ENCODE measurements around the gene LRRC8E.

Gene LRRC8E

DNA sequence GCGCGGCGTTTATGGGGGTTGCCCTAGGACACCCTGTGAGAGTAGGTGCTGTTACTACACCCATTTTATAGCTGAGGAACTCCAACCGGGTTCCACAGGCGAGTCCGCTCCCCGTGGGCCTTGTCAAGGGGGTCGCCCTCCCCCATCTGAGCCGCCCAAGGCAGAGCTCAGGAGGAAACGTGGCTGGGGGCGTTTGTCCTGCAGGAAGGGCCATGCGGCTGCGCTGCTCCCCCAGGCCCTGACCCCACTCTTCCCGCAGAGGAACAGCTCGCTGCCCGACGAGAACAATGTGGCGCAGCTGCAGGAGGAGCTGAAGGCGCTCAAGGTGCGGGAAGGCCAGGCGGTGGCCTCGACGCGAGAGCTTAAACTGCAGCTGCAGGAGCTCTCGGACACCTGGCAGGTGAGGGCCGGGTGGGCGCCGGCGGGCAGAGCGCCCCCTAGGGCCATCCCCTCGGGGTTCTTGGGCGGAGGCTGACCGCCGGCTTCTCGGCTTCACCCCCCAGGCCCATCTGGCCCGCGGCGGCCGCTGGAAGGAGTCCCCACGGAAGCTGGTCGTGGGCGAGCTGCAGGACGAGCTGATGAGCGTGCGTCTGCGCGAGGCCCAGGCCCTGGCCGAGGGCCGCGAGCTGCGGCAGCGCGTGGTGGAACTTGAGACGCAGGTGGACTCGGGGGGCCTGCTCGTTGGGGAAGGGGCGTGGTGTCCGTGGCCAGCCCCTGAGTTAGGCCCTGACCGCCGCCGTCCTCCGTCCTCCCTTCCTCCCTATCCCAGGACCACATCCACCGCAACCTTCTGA, 26.5 kb upstream of the LRRC8E start:
- no peaks in the 10 kb centered on the region for H3K27me3 Mint-ChIP-seq
- H3K36me3 Mint-ChIP-seq: peaks cover 1% of the 10 kb centered on the region
- H3K4me1 Mint-ChIP-seq: peaks cover 14% of the 10 kb centered on the region
- peak overlapping the region; percentile 73 for H3K4me3 Mint-ChIP-seq
- H3K9me3 Mint-ChIP-seq: no peaks in the 10 kb centered on the region
- no peak overlapping the region for H3K27ac Mint-ChIP-seq

DNA sequence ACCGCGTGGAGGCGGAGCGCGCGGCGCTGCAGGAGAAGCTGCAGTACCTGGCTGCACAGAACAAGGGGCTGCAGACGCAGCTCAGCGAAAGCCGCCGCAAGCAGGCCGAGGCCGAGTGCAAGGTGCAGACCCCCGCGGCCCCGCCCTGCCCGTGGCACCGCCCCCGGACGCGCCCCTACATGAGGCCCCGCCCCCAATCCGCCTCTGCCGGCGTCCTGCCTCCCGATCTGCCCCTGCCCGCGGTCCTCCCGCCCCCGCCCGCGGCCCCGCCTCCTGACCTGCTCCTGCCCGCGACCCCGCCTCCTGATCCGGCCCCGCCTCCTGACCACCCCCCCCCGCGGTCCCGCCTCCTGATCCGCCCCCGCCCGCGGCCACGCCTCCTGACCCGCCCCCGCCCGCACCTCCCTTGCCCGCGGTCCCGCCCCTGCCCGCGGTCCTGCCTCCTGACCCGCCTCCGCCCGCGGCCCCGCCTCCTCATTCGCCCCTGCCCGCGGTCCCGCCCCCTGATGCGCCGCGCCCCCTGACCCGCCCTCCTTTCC, 25.8 kb upstream of the LRRC8E start:
- Mint-ChIP-seq H3K36me3 (peaks cover 1% of the 10 kb centered on the region), H3K4me1 (peaks cover 14% of the 10 kb centered on the region), H3K27me3 (no peaks in the 10 kb centered on the region), H3K27ac (no peak overlapping the region), H3K9me3 (no peaks in the 10 kb centered on the region), H3K4me3 (peak overlapping the region; percentile 73)

DNA sequence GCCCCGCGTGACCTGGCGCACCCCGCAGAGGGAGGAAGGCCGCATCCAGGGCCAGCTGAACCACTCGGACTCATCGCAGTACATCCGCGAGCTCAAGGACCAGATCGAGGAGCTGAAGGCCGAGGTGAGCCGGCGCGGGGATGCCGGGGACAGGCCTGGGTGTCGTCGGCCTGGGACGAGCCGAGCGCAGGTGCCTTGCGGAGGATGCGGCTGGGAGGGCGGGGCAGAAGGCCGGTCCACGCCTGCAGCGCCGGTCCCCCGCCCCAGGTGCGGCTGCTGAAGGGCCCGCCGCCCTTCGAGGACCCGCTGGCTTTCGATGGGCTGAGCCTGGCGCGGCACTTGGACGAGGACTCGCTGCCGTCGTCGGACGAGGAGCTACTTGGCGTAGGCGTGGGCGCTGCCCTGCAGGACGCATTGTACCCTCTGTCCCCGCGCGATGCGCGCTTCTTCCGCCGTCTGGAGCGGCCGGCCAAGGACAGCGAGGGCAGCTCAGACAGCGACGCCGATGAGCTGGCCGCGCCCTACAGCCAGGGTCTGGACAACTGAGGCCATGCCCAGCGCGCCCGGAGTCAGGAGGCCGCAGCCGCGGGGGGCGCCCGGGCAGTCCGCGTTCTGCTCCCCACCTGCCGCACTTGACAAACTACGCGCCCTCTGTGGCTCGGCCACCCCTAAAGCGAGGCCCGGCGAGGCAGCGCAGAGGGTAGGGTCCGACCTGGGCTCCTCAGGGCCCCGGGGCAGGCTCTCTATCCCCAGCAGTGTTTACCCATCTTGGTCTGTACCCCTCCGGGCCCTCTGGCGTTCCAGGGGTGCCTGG, 24.9 kb upstream of the LRRC8E start:
- Mint-ChIP-seq H3K4me3 (peak overlapping the region; percentile 3), H3K27ac (no peak overlapping the region), H3K9me3 (no peaks in the 10 kb centered on the region), H3K36me3 (peaks cover 1% of the 10 kb centered on the region), H3K4me1 (peaks cover 14% of the 10 kb centered on the region), H3K27me3 (no peaks in the 10 kb centered on the region)

GRCh38 chr19:7863971-7864689, 24.2 kb upstream of the LRRC8E start:
- no peak overlapping the region for H3K27ac Mint-ChIP-seq
- no peaks in the 10 kb centered on the region for H3K27me3 Mint-ChIP-seq
- peaks cover 14% of the 10 kb centered on the region for H3K4me1 Mint-ChIP-seq
- peaks cover 1% of the 10 kb centered on the region for H3K36me3 Mint-ChIP-seq
- peak overlapping the region; percentile 3 for H3K4me3 Mint-ChIP-seq
- no peaks in the 10 kb centered on the region for H3K9me3 Mint-ChIP-seq

DNA sequence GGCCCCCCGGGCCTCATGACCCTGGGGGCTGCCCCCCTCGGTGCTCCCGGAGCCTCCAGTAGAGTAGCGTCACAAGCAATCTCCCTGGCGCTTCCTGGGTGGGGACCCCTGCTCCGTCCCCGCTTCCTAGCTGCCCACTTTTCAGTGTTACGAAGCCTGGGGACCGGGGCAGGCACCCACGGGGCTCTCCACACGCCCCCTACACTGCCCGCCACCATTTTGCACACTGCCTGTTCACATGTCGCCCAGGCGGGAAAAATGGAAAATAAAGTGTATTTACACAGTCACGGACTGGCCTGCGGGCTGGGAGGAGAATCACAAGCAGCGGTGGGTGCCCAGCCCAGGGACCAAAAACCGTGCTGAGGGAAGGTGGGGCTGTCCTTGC, 23.6 kb upstream of the LRRC8E start:
- H3K27ac Mint-ChIP-seq: no peak overlapping the region
- no peaks in the 10 kb centered on the region for H3K27me3 Mint-ChIP-seq
- no peak overlapping the region for H3K4me3 Mint-ChIP-seq
- peaks cover 1% of the 10 kb centered on the region for H3K36me3 Mint-ChIP-seq
- peaks cover 14% of the 10 kb centered on the region for H3K4me1 Mint-ChIP-seq
- H3K9me3 Mint-ChIP-seq: no peaks in the 10 kb centered on the region

DNA sequence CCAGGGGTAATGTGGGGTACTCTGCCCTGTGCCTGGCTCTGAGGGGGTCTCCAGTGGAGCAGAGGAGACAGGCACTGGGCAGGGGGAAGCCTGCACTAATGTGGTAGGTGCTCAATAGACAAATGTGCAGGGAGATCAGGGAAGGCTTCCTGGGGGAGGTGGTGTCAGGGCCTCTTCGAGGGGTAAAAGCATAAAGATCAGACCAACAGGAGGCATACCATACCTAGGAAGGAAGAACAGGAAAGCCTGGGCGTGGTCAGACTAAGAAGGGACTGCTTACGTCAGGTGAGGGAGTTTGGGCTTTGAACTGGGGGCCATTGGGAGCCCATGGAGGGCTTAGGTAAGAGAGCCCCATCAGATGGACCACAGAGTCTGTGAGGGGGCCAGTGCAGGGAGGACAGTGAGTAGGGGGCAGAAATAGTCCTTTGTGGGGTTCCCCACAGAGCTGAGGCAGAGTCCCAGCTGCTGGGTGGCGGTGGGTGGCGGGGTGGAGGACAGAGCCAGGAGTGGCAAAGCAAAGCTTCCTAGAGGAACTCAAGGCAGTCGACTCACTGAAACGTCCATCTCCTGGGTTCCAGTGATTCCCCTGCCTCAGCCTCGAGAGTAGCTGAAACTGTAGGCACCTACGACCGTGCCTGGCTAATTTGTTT, 22.9 kb upstream of the LRRC8E start:
- peaks cover 14% of the 10 kb centered on the region for H3K4me1 Mint-ChIP-seq
- no peak overlapping the region for H3K27ac Mint-ChIP-seq
- H3K9me3 Mint-ChIP-seq: no peaks in the 10 kb centered on the region
- H3K4me3 Mint-ChIP-seq: no peak overlapping the region
- peaks cover 1% of the 10 kb centered on the region for H3K36me3 Mint-ChIP-seq
- no peaks in the 10 kb centered on the region for H3K27me3 Mint-ChIP-seq

GRCh38 chr19:7866399-7867091, 21.8 kb upstream of the LRRC8E start:
- Mint-ChIP-seq H3K9me3 (no peaks in the 10 kb centered on the region), H3K27me3 (peaks cover 4% of the 10 kb centered on the region), H3K4me1 (peaks cover 19% of the 10 kb centered on the region), H3K27ac (no peak overlapping the region), H3K36me3 (no peaks in the 10 kb centered on the region), H3K4me3 (no peak overlapping the region)

DNA sequence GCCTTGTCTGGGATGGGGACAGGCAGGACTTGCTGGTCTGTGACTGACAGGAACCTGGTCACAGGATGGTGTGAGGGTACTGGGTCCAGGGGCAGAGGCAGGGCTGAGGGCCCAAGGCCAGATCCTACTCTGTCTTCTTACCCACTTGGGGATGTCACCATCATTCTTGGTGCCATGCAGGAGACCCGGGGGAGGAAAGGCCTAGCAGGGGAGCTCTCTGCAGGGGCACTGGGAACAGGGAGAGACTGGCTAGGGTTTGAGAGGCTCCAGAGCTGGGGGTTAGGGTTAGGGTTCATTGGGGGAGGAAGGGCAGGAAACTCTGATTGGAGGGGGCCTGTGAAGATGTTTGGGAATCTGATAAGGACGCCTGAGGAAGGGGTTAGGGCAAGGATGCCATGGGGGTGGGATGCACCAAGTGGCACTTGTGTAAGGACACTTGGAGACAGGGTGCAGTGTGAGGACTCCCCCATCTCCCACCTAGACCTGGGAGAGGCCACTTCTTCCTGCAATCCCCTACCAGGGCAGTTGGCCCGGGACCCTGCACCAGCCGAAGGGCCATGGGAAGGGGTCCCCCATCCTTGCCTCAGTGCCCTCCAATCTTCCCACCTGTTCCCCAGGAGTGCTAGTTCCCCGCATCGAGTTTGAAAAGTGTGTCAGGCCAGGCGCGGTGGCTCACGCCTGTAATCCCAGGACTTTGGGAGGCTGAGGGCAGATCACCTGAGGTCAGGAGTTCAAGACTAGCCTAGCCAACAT, 21.0 kb upstream of the LRRC8E start:
- H3K27ac Mint-ChIP-seq: no peak overlapping the region
- peaks cover 11% of the 10 kb centered on the region for H3K27me3 Mint-ChIP-seq
- H3K4me1 Mint-ChIP-seq: peaks cover 26% of the 10 kb centered on the region
- H3K9me3 Mint-ChIP-seq: no peaks in the 10 kb centered on the region
- H3K4me3 Mint-ChIP-seq: peak overlapping the region; percentile 15
- H3K36me3 Mint-ChIP-seq: no peaks in the 10 kb centered on the region

DNA sequence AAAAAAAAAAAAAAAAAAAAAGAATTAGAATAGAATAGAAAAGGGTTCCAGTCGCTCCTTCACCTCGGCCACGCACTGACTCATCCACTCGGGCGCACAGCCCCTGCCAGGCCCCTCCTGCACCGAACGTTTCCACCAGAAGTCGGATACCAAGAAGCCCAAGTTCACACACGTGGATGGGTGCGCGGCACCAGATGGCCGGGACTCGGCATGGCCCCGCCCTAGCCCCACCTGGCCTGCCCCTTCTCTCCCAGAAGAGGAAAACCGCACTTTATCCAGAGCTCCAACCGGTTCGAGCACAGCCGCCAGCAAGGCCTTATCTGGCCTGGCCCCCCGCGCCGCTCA, 20.0 kb upstream of the LRRC8E start:
- H3K4me3 Mint-ChIP-seq: peak overlapping the region; percentile 79
- peaks cover 11% of the 10 kb centered on the region for H3K27me3 Mint-ChIP-seq
- no peaks in the 10 kb centered on the region for H3K9me3 Mint-ChIP-seq
- no peaks in the 10 kb centered on the region for H3K36me3 Mint-ChIP-seq
- no peak overlapping the region for H3K27ac Mint-ChIP-seq
- peaks cover 27% of the 10 kb centered on the region for H3K4me1 Mint-ChIP-seq

DNA sequence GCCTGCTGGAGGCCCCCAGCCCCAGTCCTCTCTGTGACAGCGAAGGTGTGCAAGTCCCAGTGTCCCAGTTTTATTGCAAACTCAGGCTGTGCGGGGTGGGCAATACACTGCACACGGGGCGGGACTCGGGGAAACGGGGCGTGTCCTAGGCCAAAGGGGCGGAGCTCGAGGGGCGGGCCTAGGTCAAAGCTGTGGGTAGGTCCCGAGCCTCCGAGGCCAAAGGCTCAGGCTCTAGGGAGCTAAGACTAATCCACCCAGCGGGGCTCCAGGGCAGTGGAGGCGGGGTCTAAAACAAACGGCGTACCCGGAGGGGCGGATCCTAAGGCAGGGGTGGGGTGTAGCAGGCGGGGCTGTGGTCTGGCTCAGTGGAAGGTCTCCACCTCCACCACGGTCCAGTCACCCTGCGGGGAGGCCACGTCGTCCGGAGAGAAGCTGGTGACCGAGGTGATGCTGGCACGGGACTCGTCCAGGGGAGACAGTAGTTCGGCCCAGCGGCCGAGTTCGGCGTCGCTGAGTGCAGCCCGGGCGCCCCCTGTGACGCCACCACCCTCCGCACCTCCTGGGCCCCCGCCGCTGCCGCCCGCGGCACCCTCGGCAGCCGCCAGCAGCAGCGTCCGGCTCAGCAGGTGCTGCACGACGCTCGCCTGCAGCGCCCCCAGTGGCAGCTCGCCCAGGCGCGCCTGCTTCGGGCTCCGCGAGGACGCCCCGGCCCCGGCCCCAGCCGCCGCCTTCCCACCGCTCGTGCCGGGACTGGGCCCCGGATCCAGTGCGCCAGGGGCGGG, 19.4 kb upstream of the LRRC8E start:
- Mint-ChIP-seq H3K9me3 (no peaks in the 10 kb centered on the region), H3K27ac (peak overlapping the region; percentile 10), H3K36me3 (no peaks in the 10 kb centered on the region), H3K4me1 (peaks cover 30% of the 10 kb centered on the region), H3K4me3 (peak overlapping the region; percentile 79), H3K27me3 (peaks cover 12% of the 10 kb centered on the region)

GRCh38 chr19:7869453-7869909, 18.8 kb upstream of the LRRC8E start:
- peaks cover 30% of the 10 kb centered on the region for H3K4me1 Mint-ChIP-seq
- no peaks in the 10 kb centered on the region for H3K9me3 Mint-ChIP-seq
- no peaks in the 10 kb centered on the region for H3K36me3 Mint-ChIP-seq
- H3K4me3 Mint-ChIP-seq: peak overlapping the region; percentile 61
- peaks cover 12% of the 10 kb centered on the region for H3K27me3 Mint-ChIP-seq
- no peak overlapping the region for H3K27ac Mint-ChIP-seq

DNA sequence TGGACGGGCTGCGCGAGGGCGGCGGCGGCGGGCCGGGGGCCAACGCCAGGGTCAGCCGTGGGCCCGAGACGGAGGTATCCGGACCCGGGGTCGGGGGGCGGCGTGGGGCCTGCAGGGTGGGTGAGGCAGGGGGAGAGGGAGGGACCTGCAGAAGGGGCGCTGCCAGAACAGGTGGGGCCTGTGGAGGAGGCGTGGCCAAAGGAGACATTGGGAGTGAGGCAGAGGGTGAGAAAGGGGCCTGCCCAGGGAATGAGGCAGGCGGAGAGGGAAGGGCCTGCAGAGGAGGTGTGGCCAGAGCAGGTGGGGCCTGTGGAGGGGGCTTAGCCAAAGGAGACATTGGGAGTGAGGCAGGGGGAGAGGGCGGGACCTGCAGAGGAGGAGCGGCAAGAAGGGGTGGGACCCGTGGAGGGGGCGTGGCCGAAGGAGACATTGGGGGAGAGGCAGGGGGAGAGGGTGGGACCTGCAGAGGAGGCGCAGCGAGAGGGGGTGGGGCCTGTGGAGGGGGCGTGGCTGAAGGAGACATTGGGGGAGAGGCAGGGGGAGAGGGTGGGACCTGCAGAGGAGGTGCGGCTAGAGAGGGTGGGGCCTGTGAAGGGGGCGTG, 18.3 kb upstream of the LRRC8E start:
- no peaks in the 10 kb centered on the region for H3K9me3 Mint-ChIP-seq
- peaks cover 28% of the 10 kb centered on the region for H3K4me1 Mint-ChIP-seq
- no peak overlapping the region for H3K27ac Mint-ChIP-seq
- peak overlapping the region; percentile 62 for H3K4me3 Mint-ChIP-seq
- H3K27me3 Mint-ChIP-seq: peaks cover 12% of the 10 kb centered on the region
- no peaks in the 10 kb centered on the region for H3K36me3 Mint-ChIP-seq
